Neural progenitor cell (in vitro differentiated cells): Measurements from ENCODE around the gene PPIB.

Experiments used
- CTCF ChIP-seq: fragments of 200-600 bp; sonication (generic); IDR thresholded peaks from 2 replicates; pipeline ENCODE4 v1.5.1; 2017; ENCODE audit warnings: antibody characterized with exemption, mild to moderate bottlenecking
- EZH2 ChIP-seq: fragments of 200-600 bp; sonication (generic); IDR thresholded peaks from 2 replicates; pipeline ENCODE4 v1.6.1; 2017; ENCODE audit warnings: antibody characterized with exemption, mild to moderate bottlenecking, moderate library complexity
- EZH2phosphoT487 ChIP-seq: fragments of 200-600 bp; sonication (generic); IDR thresholded peaks from 2 replicates; pipeline ENCODE4 v1.6.1; 2017; ENCODE audit warnings: antibody characterized with exemption

- TF ChIP-seq CTCF = no peak
- TF ChIP-seq EZH2 = no peak
- no peak for TF ChIP-seq EZH2phosphoT487
Observed at GRCh38 chr15:64158363-64159134, 4.3 kb downstream of the PPIB start.
